Keratinocyte (primary cell): ENCODE measurements around the gene PLD5. TPM values are rescaled to one million over a fixed set of nuclear protein-coding genes. Genes with fewer than 3 reads are reported as not detected.

Experiments
- DNase-seq: peaks from one replicate; pipeline ENCODE4 v3.0.0-alpha.2; 2011; ENCODE audit warnings: low read depth, missing footprints, low spot score
- FAIRE-seq: peaks from 2 replicates; lab custom pipeline; 2011; peaks lifted over from hg19 to GRCh38; lab: Jason Lieb, UNC
- H2AFZ ChIP-seq: 2 replicates; pipeline ENCODE4 v1.6.0; 2012; ENCODE audit warnings: low read length, control low read depth, inconsistent platforms; ENCODE audit not compliant: control insufficient read depth
- H3K27ac ChIP-seq: 2 replicates; pipeline ENCODE4 v1.5.1; 2011; ENCODE audit warnings: low read length; ENCODE audit not compliant: control insufficient read depth, insufficient read depth
- H3K27me3 ChIP-seq: 3 replicates; pipeline ENCODE4 v1.6.0; 2011; ENCODE audit warnings: low read length; ENCODE audit not compliant: control insufficient read depth, insufficient read depth; ENCODE audit errors: extremely low read depth
- H3K36me3 ChIP-seq, 2 experiments: 2 replicates in 1 of 2; 3 replicates in 1 of 2; pipeline ENCODE4 v1.5.1; 2011; ENCODE audit warnings: low read length in 2 of 2, mild to moderate bottlenecking in 1 of 2; ENCODE audit not compliant: control insufficient read depth in 2 of 2, insufficient read depth in 2 of 2; ENCODE audit errors: extremely low read depth in 1 of 2
- H3K4me1 ChIP-seq: 3 replicates; pipeline ENCODE4 v1.5.1; 2011; ENCODE audit warnings: low read length; ENCODE audit not compliant: control insufficient read depth, insufficient read depth; ENCODE audit errors: extremely low read depth
- H3K4me2 ChIP-seq: 3 replicates; pipeline ENCODE4 v1.6.0; 2011; ENCODE audit warnings: low read depth, low read length; ENCODE audit not compliant: control insufficient read depth, insufficient read depth; ENCODE audit errors: extremely low read depth
- H3K4me3 ChIP-seq, 3 experiments: fragments of 200-600 bp in 1 of 3; sonication (generic) in 1 of 3; 2 replicates in 2 of 3; 3 replicates in 1 of 3; pipeline ENCODE4 v1.5.1; 2011 to 2016; ENCODE audit warnings: low read length in 3 of 3, mild to moderate bottlenecking in 3 of 3, control low read depth in 2 of 3, inconsistent platforms in 1 of 3, low read depth in 1 of 3, mixed read lengths in 1 of 3, mixed run types in 1 of 3, moderate library complexity in 1 of 3; ENCODE audit not compliant: control insufficient read depth in 2 of 3, insufficient read depth in 2 of 3; ENCODE audit errors: extremely low read depth in 1 of 3
- H3K79me2 ChIP-seq: 2 replicates; pipeline ENCODE4 v1.6.0; 2012; ENCODE audit warnings: low read length; ENCODE audit not compliant: control insufficient read depth, insufficient read depth
- H3K9ac ChIP-seq: 3 replicates; pipeline ENCODE4 v1.6.0; 2011; ENCODE audit warnings: low read length; ENCODE audit not compliant: control insufficient read depth, insufficient read depth; ENCODE audit errors: extremely low read depth
- H3K9me1 ChIP-seq: 3 replicates; pipeline ENCODE4 v1.6.0; 2011; ENCODE audit warnings: low read length; ENCODE audit not compliant: control insufficient read depth, insufficient read depth; ENCODE audit errors: extremely low read depth
- H3K9me3 ChIP-seq: 2 replicates; pipeline ENCODE4 v1.5.1; 2012; ENCODE audit warnings: low read depth, low read length; ENCODE audit not compliant: control insufficient read depth
- H4K20me1 ChIP-seq: 3 replicates; pipeline ENCODE4 v1.6.0; 2011; ENCODE audit warnings: low read length; ENCODE audit not compliant: control insufficient read depth, insufficient read depth; ENCODE audit errors: extremely low read depth
- EZH2 ChIP-seq: IDR thresholded peaks from one replicate; pipeline ENCODE4 v1.6.1; 2012; ENCODE audit warnings: inconsistent platforms, mild to moderate bottlenecking, low read length, moderate library complexity
- dilution Hi-C: fragments of 300-500 bp; cut with MboI; formaldehyde crosslinking; loops from one replicate; pipeline ENCODE4 v1.7.0; 2020; ENCODE audit warnings: low sequenced_read_pairs; ENCODE audit not compliant: extremely low pct_ligation_motif_present
- polyA plus RNA-seq, 5 experiments: library from polyadenylated mRNA; depleted of rRNA in 3 of 5; stranded (reverse) in 3 of 5; stranded (forward) in 1 of 5; unstranded in 1 of 5; fragments of >200 nt; gene quantifications; 1 replicate in 1 of 5; 2 replicates in 3 of 5; 3 replicates in 1 of 5; pipeline versions ENCODE4 v1.2.1 to v1.2.3, GENCODE V29; 2011 to 2012; ENCODE audit warnings: missing spikeins in 2 of 5, low read depth in 1 of 5, low replicate concordance in 1 of 5
- small RNA-seq, 3 experiments: library from RNA; depleted of rRNA; stranded (forward); fragments of <200 nt; gene quantifications; one replicate each; pipeline ENCODE3, GENCODE V24; 2012; ENCODE audit warnings: low read depth in 3 of 3, low replicate concordance in 1 of 3; ENCODE audit not compliant: insufficient read length in 3 of 3
- TF ChIP-seq, protein P1 (sequence below), 3 experiments: IDR thresholded peaks in 1 of 3; conservative IDR thresholded peaks in 1 of 3; optimal IDR thresholded peaks in 1 of 3; 2 replicates in 2 of 3; 3 replicates in 1 of 3; pipeline versions ENCODE3 to v1.5.1; 2011; ENCODE audit warnings: low read length in 3 of 3, mild to moderate bottlenecking in 3 of 3, moderate library complexity in 2 of 3, control low read depth in 1 of 3, inconsistent platforms in 1 of 3; ENCODE audit not compliant: insufficient read depth in 2 of 3; ENCODE audit errors: extremely low read depth in 1 of 3

PLD5 gene
- polyA plus RNA-seq, 1 donor (not counting 4 experiments of a cell fraction or from before 2014, with no cell fraction given), result 7.2 TPM

DNA sequence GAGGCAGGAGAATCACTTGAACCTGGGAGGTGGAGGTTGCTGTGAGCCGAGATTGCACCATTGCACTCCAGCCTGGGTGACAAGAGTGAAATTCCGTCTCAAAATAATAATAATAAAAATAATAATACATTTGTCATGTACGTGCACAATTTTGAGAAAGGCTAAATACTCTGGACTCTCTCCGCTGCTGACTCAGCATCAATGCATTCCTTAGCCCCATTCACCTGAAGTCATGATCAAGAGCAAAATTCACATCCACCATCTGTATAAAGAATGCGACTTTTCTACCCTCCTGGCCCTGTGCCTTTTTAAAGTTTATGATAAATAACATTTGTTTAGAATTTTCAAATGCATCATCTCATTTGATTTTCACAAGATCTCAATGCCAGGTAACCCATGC is 490.1 kb downstream of the PLD5 start:
- FAIRE-seq, result no peak
- H3K9me3 ChIP-seq, result no peaks in the 10 kb centered on the region
- H3K9me1 ChIP-seq, result no peaks in the 10 kb centered on the region
- H2AFZ ChIP-seq, result no peak overlapping the region
- no peaks in the 10 kb centered on the region for H3K36me3 ChIP-seq
- TF ChIP-seq EZH2, result no peak
- TF ChIP-seq, protein P1, sequence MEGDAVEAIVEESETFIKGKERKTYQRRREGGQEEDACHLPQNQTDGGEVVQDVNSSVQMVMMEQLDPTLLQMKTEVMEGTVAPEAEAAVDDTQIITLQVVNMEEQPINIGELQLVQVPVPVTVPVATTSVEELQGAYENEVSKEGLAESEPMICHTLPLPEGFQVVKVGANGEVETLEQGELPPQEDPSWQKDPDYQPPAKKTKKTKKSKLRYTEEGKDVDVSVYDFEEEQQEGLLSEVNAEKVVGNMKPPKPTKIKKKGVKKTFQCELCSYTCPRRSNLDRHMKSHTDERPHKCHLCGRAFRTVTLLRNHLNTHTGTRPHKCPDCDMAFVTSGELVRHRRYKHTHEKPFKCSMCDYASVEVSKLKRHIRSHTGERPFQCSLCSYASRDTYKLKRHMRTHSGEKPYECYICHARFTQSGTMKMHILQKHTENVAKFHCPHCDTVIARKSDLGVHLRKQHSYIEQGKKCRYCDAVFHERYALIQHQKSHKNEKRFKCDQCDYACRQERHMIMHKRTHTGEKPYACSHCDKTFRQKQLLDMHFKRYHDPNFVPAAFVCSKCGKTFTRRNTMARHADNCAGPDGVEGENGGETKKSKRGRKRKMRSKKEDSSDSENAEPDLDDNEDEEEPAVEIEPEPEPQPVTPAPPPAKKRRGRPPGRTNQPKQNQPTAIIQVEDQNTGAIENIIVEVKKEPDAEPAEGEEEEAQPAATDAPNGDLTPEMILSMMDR (optimal IDR thresholded peaks at IDR 0.05 in 1 of 3, IDR thresholded peaks at IDR 0.05 in 1 of 3, conservative IDR thresholded peaks at IDR 0.05 in 1 of 3; ENCODE audit: extremely low read depth in 1 of 3, insufficient read depth in 2 of 3, low read length in 3 of 3), result no peak
- no peak overlapping the region for H3K4me2 ChIP-seq
- dilution Hi-C loops, result no loop called here
- no peak overlapping the region for H3K4me3 ChIP-seq
- H3K79me2 ChIP-seq, result no peaks in the 10 kb centered on the region
- no peak overlapping the region for H3K9ac ChIP-seq
- H3K4me1 ChIP-seq, result no peaks in the 10 kb centered on the region
- H4K20me1 ChIP-seq, result no peaks in the 10 kb centered on the region
- H3K27me3 ChIP-seq, result no peaks in the 10 kb centered on the region
- no peak overlapping the region for H3K27ac ChIP-seq
- DNase-seq, result no peak

DNA sequence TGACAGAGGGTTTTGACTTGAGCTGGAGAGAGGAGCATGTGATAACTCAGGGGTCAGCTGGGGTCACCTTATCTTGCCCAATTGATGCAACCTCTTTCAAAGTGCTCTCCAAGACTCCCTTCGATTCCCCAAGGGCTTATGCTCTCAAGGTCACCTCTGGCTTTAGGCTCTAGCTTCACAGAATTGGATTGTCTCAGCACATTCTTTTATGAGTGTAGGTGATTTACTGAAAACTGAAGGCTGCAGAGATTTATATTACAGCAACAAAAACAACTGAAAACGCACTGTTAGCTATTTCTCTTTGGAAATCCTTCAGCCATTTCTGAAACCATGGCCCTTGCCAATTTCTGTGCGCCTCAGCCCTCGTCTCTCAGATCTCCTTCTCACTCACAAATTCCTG is 491.1 kb downstream of the PLD5 start:
- DNase-seq (no peak), FAIRE-seq (no peak)
- Histone ChIP-seq H3K4me2 (no peak overlapping the region), H3K4me3 (no peak overlapping the region), H3K9ac (no peak overlapping the region), H3K4me1 (no peaks in the 10 kb centered on the region), H3K9me3 (no peaks in the 10 kb centered on the region), H3K27ac (no peak overlapping the region), H2AFZ (no peak overlapping the region), H3K36me3 (no peaks in the 10 kb centered on the region), H3K79me2 (no peaks in the 10 kb centered on the region), H4K20me1 (no peaks in the 10 kb centered on the region), H3K27me3 (no peaks in the 10 kb centered on the region), H3K9me1 (no peaks in the 10 kb centered on the region)
- dilution Hi-C loops, result no loop called here
- TF ChIP-seq EZH2, result no peak
- TF ChIP-seq, protein P1 (optimal IDR thresholded peaks at IDR 0.05 in 1 of 3, IDR thresholded peaks at IDR 0.05 in 1 of 3, conservative IDR thresholded peaks at IDR 0.05 in 1 of 3; ENCODE audit: extremely low read depth in 1 of 3, insufficient read depth in 2 of 3, low read length in 3 of 3), result no peak

Small RNA genes within 50 kb of the gene (small RNA-seq; reads per million reads assigned to genes)
- gene AL360271.2 (0 reads per million in 3 experiments), gene RN7SKP12 (0 reads per million in 3 experiments)
